Testis (tissue), 2 donors: Measurements from ENCODE around the gene PPP6C.

Source experiments
- POLR2A ChIP-seq: fragments of 450-650 bp; IDR thresholded peaks from one replicate; pipeline ENCODE4 v1.6.1; 2017; ENCODE audit warnings: antibody characterized with exemption, mild to moderate bottlenecking, moderate library complexity
- TF ChIP-seq, protein P1 (sequence below), 3 experiments: fragments of 450-650 bp in 2 of 3; fragments of 200-600 bp in 1 of 3; sonication (generic) in 1 of 3; IDR thresholded peaks; one replicate each; pipeline ENCODE4 v1.5.1; 2016 to 2019; ENCODE audit warnings: antibody characterized with exemption in 3 of 3, mild to moderate bottlenecking in 2 of 3, moderate library complexity in 1 of 3

DNA sequence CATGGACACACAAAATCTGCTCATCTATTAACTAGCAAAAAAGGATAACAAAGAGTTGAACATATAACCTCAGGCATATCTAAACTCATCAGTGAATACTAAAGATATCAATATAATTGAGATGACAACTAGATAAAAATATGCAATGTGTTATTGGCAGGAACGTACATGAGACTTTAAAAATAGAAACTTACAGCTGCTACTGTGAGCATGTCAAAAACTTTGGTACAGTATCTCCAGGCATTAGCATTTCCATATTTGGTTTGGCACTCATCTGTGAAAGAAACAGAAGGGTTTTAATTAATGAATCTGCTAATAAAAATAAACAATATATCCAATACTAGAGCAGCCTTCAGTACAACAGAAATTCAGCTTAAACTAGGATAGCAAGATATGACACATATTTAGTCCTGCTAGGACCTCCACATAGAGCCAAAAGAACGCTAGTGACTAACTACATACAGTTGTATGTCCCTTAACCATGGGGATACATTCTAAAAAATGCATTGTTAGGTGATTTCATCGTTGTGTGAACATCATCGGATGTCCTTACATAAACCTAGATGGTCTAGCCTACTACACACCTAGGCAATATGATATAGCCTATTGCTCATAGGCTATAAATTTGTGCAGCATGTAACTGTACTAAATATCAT is 35.8 kb downstream of the PPP6C start:
- TF ChIP-seq, protein P1, sequence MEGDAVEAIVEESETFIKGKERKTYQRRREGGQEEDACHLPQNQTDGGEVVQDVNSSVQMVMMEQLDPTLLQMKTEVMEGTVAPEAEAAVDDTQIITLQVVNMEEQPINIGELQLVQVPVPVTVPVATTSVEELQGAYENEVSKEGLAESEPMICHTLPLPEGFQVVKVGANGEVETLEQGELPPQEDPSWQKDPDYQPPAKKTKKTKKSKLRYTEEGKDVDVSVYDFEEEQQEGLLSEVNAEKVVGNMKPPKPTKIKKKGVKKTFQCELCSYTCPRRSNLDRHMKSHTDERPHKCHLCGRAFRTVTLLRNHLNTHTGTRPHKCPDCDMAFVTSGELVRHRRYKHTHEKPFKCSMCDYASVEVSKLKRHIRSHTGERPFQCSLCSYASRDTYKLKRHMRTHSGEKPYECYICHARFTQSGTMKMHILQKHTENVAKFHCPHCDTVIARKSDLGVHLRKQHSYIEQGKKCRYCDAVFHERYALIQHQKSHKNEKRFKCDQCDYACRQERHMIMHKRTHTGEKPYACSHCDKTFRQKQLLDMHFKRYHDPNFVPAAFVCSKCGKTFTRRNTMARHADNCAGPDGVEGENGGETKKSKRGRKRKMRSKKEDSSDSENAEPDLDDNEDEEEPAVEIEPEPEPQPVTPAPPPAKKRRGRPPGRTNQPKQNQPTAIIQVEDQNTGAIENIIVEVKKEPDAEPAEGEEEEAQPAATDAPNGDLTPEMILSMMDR (IDR thresholded peaks at IDR 0.05) = no peak
- no peak for TF ChIP-seq POLR2A
